Loucy (cell line): ENCODE data around the gene KIF12.

Experiments
- H2AFZ ChIP-seq: fragments of 200-600 bp; sonication (generic); 2 replicates; pipeline ENCODE4 v1.6.0; 2016; ENCODE audit warnings: antibody characterized with exemption, mild to moderate bottlenecking, low read length, moderate library complexity
- H3F3A ChIP-seq: fragments of 200-600 bp; 2 replicates; pipeline ENCODE4 v1.6.0; 2016; ENCODE audit warnings: antibody characterized with exemption, low read depth, mild to moderate bottlenecking
- H3K27me3 ChIP-seq: fragments of 200-600 bp; sonication (generic); 2 replicates; pipeline ENCODE4 v1.6.1; 2014; ENCODE audit warnings: low read length, mild to moderate bottlenecking; ENCODE audit not compliant: insufficient read depth, poor library complexity, severe bottlenecking
- H3K36me3 ChIP-seq: fragments of 200-600 bp; sonication (generic); 2 replicates; pipeline ENCODE4 v1.6.1; 2016; ENCODE audit warnings: low read length; ENCODE audit not compliant: insufficient read depth
- H3K4me1 ChIP-seq: fragments of 200-600 bp; sonication (generic); 2 replicates; pipeline ENCODE4 v1.5.1; 2014; ENCODE audit warnings: low read length, mild to moderate bottlenecking; ENCODE audit not compliant: insufficient read depth, poor library complexity, severe bottlenecking
- H3K4me2 ChIP-seq: fragments of 200-600 bp; sonication (generic); 2 replicates; pipeline ENCODE4 v1.6.0; 2014; ENCODE audit warnings: antibody characterized with exemption, low read length, low read depth, mild to moderate bottlenecking; ENCODE audit not compliant: poor library complexity, severe bottlenecking
- H3K4me3 ChIP-seq: fragments of 200-600 bp; sonication (generic); 2 replicates; pipeline ENCODE4 v1.5.1; 2014; ENCODE audit warnings: low read length, mild to moderate bottlenecking, mixed read lengths; ENCODE audit not compliant: poor library complexity, severe bottlenecking
- H3K79me2 ChIP-seq: fragments of 200-600 bp; sonication (generic); 2 replicates; pipeline ENCODE4 v1.6.1; 2014; ENCODE audit warnings: low read length; ENCODE audit not compliant: insufficient read depth
- H3K9ac ChIP-seq: fragments of 200-600 bp; sonication (generic); 2 replicates; pipeline ENCODE4 v1.6.0; 2014; ENCODE audit warnings: mild to moderate bottlenecking, low read depth, low read length, moderate library complexity; ENCODE audit not compliant: poor library complexity, severe bottlenecking
- H3K9me2 ChIP-seq: fragments of 200-600 bp; sonication (generic); replicated peaks from 2 replicates; pipeline ENCODE4 v1.6.1; 2016; ENCODE audit warnings: low read depth, low read length, mixed read lengths
- H3K9me3 ChIP-seq: fragments of 200-600 bp; sonication (generic); 2 replicates; pipeline ENCODE4 v1.6.1; 2014; ENCODE audit warnings: mild to moderate bottlenecking, antibody characterized with exemption, low read length, low read depth; ENCODE audit not compliant: insufficient read depth
- H4K20me1 ChIP-seq: fragments of 200-600 bp; sonication (generic); 2 replicates; pipeline ENCODE4 v1.6.0; 2014; ENCODE audit warnings: antibody characterized with exemption, low read length, mild to moderate bottlenecking; ENCODE audit not compliant: insufficient read depth, poor library complexity, severe bottlenecking
- CTCF ChIP-seq: fragments of 200-600 bp; sonication (generic); conservative IDR thresholded peaks from 2 replicates; pipeline ENCODE4 v1.5.1; 2014; ENCODE audit warnings: mild to moderate bottlenecking, antibody characterized with exemption, low read length
- EZH2phosphoT487 ChIP-seq: fragments of 200-600 bp; IDR thresholded peaks from 2 replicates; pipeline ENCODE4 v1.6.1; 2018; ENCODE audit warnings: antibody characterized with exemption, mild to moderate bottlenecking, moderate library complexity, borderline replicate concordance

The KIF12 gene

GRCh38 chr9:114096866-114097612 is 2.1 kb downstream of the KIF12 start:
- H4K20me1 ChIP-seq = no peaks in the 10 kb centered on the region
- no peaks in the 10 kb centered on the region for H3F3A ChIP-seq
- no peak overlapping the region for H2AFZ ChIP-seq
- no peak overlapping the region for H3K9ac ChIP-seq
- H3K4me1 ChIP-seq = no peaks in the 10 kb centered on the region
- H3K4me3 ChIP-seq = no peak overlapping the region
- H3K27me3 ChIP-seq = no peaks in the 10 kb centered on the region
- no peaks in the 10 kb centered on the region for H3K79me2 ChIP-seq
- TF ChIP-seq EZH2phosphoT487 (no peak), CTCF (no peak)
- no peak overlapping the region for H3K4me2 ChIP-seq
- no peaks in the 10 kb centered on the region for H3K9me2 ChIP-seq
- H3K36me3 ChIP-seq = no peaks in the 10 kb centered on the region
- H3K9me3 ChIP-seq = no peaks in the 10 kb centered on the region

- Histone ChIP-seq H3F3A (no peaks in the 10 kb centered on the region), H3K4me2 (no peak overlapping the region), H3K27me3 (no peaks in the 10 kb centered on the region), H3K4me3 (no peak overlapping the region), H3K9me2 (no peaks in the 10 kb centered on the region), H4K20me1 (no peaks in the 10 kb centered on the region), H3K36me3 (no peaks in the 10 kb centered on the region), H3K9ac (no peak overlapping the region), H2AFZ (no peak overlapping the region), H3K4me1 (no peaks in the 10 kb centered on the region), H3K79me2 (no peaks in the 10 kb centered on the region), H3K9me3 (no peaks in the 10 kb centered on the region)
- TF ChIP-seq EZH2phosphoT487 = no peak
- peak; percentile 27; the same call in 1 of the 2 replicates for TF ChIP-seq CTCF
These were observed 3.0 kb downstream of the KIF12 start for GRCh38 chr9:114096041-114096511.

DNA sequence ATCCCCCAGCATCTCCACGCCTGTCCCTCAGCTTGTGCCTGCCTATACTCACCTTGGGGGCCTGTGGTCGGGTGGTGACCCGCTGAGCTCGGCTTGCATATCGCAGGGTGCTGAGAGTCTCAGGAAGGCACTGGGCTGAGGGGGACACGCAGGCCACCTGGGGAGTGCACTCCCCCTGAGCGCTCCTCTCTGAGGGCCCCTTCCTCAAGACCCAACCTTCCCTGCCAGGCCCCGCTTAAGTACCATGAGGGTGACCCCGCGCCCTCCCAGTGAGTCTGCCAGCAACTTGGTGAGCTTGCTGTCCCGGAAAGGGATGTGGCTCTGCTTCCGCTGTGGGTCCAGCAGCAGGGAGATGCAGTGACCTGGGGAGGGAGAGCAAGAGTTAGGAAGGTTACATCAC is 4.1 kb downstream of the KIF12 start:
- no peaks in the 10 kb centered on the region for H4K20me1 ChIP-seq
- no peaks in the 10 kb centered on the region for H3K79me2 ChIP-seq
- H3K27me3 ChIP-seq = no peaks in the 10 kb centered on the region
- no peaks in the 10 kb centered on the region for H3K9me2 ChIP-seq
- H3K4me2 ChIP-seq = no peak overlapping the region
- no peak overlapping the region for H2AFZ ChIP-seq
- no peak overlapping the region for H3K4me3 ChIP-seq
- H3F3A ChIP-seq = no peaks in the 10 kb centered on the region
- H3K9me3 ChIP-seq = no peaks in the 10 kb centered on the region
- TF ChIP-seq CTCF (no peak), EZH2phosphoT487 (no peak)
- H3K36me3 ChIP-seq = no peaks in the 10 kb centered on the region
- no peaks in the 10 kb centered on the region for H3K4me1 ChIP-seq
- no peak overlapping the region for H3K9ac ChIP-seq
